Activated naive CD8-positive, alpha-beta T cell treated with anti-CD3 and anti-CD28 coated beads for 36 hours (primary cell): ENCODE results near the gene CBLN2. TPM values are rescaled to one million over a fixed set of nuclear protein-coding genes. Genes with fewer than 3 reads are reported as not detected.
A peak's percentile ranks its signal among the peaks of the same experiment; 100 is the strongest.

ENCODE experiments used
- DNase-seq: peaks from one replicate; pipeline ENCODE4 v3.0.0; 2021
- H3K27ac Mint-ChIP-seq: one replicate; pipeline ENCODE4 v1.8.0; 2022; ENCODE audit warnings: mild to moderate bottlenecking, moderate library complexity, mixed read lengths
- H3K27me3 Mint-ChIP-seq: one replicate; pipeline ENCODE4 v1.8.0; 2022; ENCODE audit warnings: mild to moderate bottlenecking, mixed read lengths
- H3K36me3 Mint-ChIP-seq: one replicate; pipeline ENCODE4 v1.8.0; 2021; ENCODE audit warnings: mild to moderate bottlenecking, mixed read lengths
- H3K4me1 Mint-ChIP-seq: one replicate; pipeline ENCODE4 v1.8.0; 2021; ENCODE audit warnings: mixed read lengths
- H3K4me3 Mint-ChIP-seq: one replicate; pipeline ENCODE4 v1.8.0; 2022; ENCODE audit warnings: mild to moderate bottlenecking, moderate library complexity, mixed read lengths
- H3K9me3 Mint-ChIP-seq: one replicate; pipeline ENCODE4 v1.8.0; 2022; ENCODE audit warnings: mixed read lengths
- total RNA-seq, 2 experiments: library from RNA; stranded (reverse); gene quantifications; one replicate each; pipeline ENCODE4 v1.2.3, GENCODE V29; 2021

CBLN2 gene
- total RNA-seq: not detected

- Mint-ChIP-seq H3K4me1 (peaks cover 13% of the 10 kb centered on the region), H3K9me3 (no peaks in the 10 kb centered on the region), H3K27me3 (peaks cover 51% of the 10 kb centered on the region), H3K27ac (no peak within 1 kb of the TSS), H3K4me3 (peak within 1 kb of the TSS; percentile 45), H3K36me3 (no peaks in the 10 kb centered on the region)
- peak; percentile 68 for DNase-seq
Observed at GRCh38 chr18:72544092-72544886, at the start of gene CBLN2. TSS of gene CBLN2 (minus strand) at chr18:72544342. CDS start at chr18:72542160, 2,182 bp downstream.

- H3K27me3 Mint-ChIP-seq: no peaks in the 10 kb centered on the region
- H3K4me1 Mint-ChIP-seq: no peaks in the 10 kb centered on the region
- H3K9me3 Mint-ChIP-seq: no peaks in the 10 kb centered on the region
- H3K27ac Mint-ChIP-seq: no peak overlapping the region
- no peak overlapping the region for H3K4me3 Mint-ChIP-seq
- no peaks in the 10 kb centered on the region for H3K36me3 Mint-ChIP-seq
- no peak for DNase-seq
Observed at GRCh38 chr18:72588360-72588759, 44.2 kb upstream of the CBLN2 start.

DNA sequence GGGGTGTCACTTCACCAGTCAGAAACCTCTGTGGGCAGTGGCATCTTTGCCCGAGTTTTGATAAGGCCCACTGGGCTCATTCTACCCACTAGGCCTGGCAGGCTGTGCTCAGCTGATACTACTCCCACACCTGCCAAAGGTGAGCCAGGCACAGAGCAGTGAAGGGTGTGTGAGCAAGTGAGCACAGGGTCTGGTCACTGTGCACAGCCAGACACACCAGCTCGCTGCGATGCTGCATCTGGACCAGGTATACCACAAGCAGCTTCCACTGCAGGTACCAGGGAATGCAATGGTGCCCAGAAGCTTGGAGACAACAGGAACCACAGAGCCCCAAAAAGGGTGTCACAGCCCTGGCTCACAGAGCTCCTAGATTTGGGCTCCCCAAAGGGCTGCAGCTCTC lies 40.6 kb upstream of the CBLN2 start:
- DNase-seq: no peak
- no peaks in the 10 kb centered on the region for H3K36me3 Mint-ChIP-seq
- no peaks in the 10 kb centered on the region for H3K27me3 Mint-ChIP-seq
- no peak overlapping the region for H3K4me3 Mint-ChIP-seq
- no peaks in the 10 kb centered on the region for H3K4me1 Mint-ChIP-seq
- H3K9me3 Mint-ChIP-seq: no peaks in the 10 kb centered on the region
- no peak overlapping the region for H3K27ac Mint-ChIP-seq

- H3K27me3 Mint-ChIP-seq: no peaks in the 10 kb centered on the region
- no peak overlapping the region for H3K27ac Mint-ChIP-seq
- H3K4me3 Mint-ChIP-seq: no peak overlapping the region
- no peak for DNase-seq
- no peaks in the 10 kb centered on the region for H3K9me3 Mint-ChIP-seq
- no peaks in the 10 kb centered on the region for H3K4me1 Mint-ChIP-seq
- no peaks in the 10 kb centered on the region for H3K36me3 Mint-ChIP-seq
Observed at GRCh38 chr18:72581976-72582375, 37.8 kb upstream of the CBLN2 start.

- no peaks in the 10 kb centered on the region for H3K36me3 Mint-ChIP-seq
- H3K27ac Mint-ChIP-seq: no peak overlapping the region
- no peaks in the 10 kb centered on the region for H3K9me3 Mint-ChIP-seq
- H3K27me3 Mint-ChIP-seq: no peaks in the 10 kb centered on the region
- DNase-seq: no peak
- H3K4me1 Mint-ChIP-seq: no peaks in the 10 kb centered on the region
- no peak overlapping the region for H3K4me3 Mint-ChIP-seq
Observed at GRCh38 chr18:72572896-72573295, 28.8 kb upstream of the CBLN2 start.

DNA sequence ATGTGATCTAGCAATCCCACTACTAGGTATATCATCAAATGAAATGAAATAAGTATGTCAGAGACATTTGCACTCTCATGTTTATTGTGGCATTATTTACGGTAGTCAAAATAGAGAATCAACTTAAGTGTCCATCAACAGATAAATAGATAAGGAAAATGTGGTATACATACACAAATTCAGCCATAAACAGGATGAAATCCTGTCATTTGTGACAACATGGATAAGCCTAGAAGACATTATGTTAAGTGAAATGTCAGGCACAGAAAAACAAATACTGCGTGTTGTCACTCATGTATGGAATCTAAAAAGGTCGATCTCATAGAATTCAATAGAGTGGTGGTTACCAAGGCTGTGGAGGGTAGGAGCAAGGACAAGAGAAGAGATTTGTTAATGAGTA lies 22.1 kb upstream of the CBLN2 start:
- H3K4me3 Mint-ChIP-seq: no peak overlapping the region
- peaks cover 3% of the 10 kb centered on the region for H3K9me3 Mint-ChIP-seq
- no peaks in the 10 kb centered on the region for H3K4me1 Mint-ChIP-seq
- H3K27ac Mint-ChIP-seq: no peak overlapping the region
- DNase-seq: no peak
- H3K27me3 Mint-ChIP-seq: no peaks in the 10 kb centered on the region
- no peaks in the 10 kb centered on the region for H3K36me3 Mint-ChIP-seq

DNA sequence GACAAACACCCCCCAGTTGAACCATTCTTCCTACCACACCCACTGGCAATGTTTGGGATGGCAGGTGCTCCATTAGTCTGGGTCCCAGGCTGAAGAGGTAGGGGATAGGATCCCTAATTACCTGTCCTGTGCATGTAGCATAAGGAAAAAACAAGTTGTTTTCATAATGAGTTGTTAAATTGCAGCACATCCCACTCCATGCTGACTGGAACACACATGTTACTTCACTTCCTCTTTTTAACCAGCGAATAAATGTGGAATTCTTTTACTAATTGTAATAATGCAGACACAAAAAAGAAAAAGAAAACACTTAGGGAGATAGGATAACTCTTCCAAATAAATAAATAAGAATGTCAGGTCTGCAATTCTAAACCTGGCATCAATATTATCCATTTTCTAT lies 11.8 kb upstream of the CBLN2 start:
- Mint-ChIP-seq H3K4me1 (no peaks in the 10 kb centered on the region), H3K27me3 (peaks cover 11% of the 10 kb centered on the region), H3K36me3 (no peaks in the 10 kb centered on the region), H3K4me3 (no peak overlapping the region), H3K9me3 (no peaks in the 10 kb centered on the region), H3K27ac (no peak overlapping the region)
- DNase-seq: no peak

- H3K4me1 Mint-ChIP-seq: no peaks in the 10 kb centered on the region
- peaks cover 11% of the 10 kb centered on the region for H3K27me3 Mint-ChIP-seq
- H3K36me3 Mint-ChIP-seq: no peaks in the 10 kb centered on the region
- no peak overlapping the region for H3K27ac Mint-ChIP-seq
- no peak for DNase-seq
- H3K4me3 Mint-ChIP-seq: no peak overlapping the region
- H3K9me3 Mint-ChIP-seq: no peaks in the 10 kb centered on the region
Observed at GRCh38 chr18:72555101-72555500, 11.0 kb upstream of the CBLN2 start.

GRCh38 chr18:72543357-72544055 lies 636 bp downstream of the CBLN2 start:
- no peak overlapping the region for H3K27ac Mint-ChIP-seq
- peak overlapping the region; percentile 45 for H3K4me3 Mint-ChIP-seq
- H3K36me3 Mint-ChIP-seq: no peaks in the 10 kb centered on the region
- no peaks in the 10 kb centered on the region for H3K9me3 Mint-ChIP-seq
- DNase-seq: peak; percentile 2
- H3K4me1 Mint-ChIP-seq: peaks cover 13% of the 10 kb centered on the region
- peaks cover 58% of the 10 kb centered on the region for H3K27me3 Mint-ChIP-seq

DNA sequence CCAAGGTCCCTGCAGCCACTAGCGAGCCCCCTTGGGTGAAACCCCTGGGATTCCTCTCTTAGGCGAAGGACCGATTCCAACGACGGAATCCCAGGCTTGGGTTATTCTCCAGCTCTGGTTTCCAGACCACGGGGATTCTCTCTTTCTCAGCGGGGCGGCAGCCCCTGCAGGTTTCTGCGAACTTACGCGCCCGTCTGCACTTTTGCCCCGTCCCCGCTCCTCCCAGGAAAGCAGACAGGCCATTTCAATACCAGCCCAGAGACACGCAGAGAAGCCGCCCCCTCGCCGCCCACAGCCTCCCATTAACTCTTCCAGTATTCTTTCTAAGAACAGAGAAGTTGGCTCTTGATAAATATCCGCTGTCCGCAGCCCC lies 1.2 kb downstream of the CBLN2 start:
- Mint-ChIP-seq H3K4me3 (peak overlapping the region; percentile 45), H3K9me3 (no peaks in the 10 kb centered on the region), H3K4me1 (peaks cover 13% of the 10 kb centered on the region), H3K36me3 (no peaks in the 10 kb centered on the region), H3K27ac (no peak overlapping the region), H3K27me3 (peaks cover 62% of the 10 kb centered on the region)
- DNase-seq: no peak

DNA sequence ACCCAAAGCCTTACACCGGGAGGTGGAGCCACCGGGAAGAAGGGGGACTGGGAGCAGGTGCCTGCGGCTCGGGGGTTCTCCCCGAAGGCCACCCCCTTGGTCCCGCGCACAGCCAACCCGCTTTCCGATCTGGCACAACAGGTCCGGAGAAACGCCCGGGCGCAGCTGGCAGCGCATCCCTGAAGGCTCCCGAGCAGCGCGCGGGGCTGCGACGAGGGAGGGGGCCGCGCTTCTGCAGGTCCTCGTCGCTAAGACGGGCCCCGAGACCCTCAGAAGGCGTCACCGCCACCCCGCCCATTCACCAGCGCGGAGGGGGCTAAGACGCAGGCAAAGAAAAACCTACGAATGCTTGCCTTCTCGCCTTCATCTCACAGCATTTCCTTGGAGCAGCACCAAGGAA lies 1.8 kb downstream of the CBLN2 start:
- Mint-ChIP-seq H3K9me3 (no peaks in the 10 kb centered on the region), H3K36me3 (no peaks in the 10 kb centered on the region), H3K4me1 (peaks cover 13% of the 10 kb centered on the region), H3K27me3 (peaks cover 62% of the 10 kb centered on the region), H3K4me3 (no peak overlapping the region), H3K27ac (no peak overlapping the region)
- DNase-seq: no peak

- Mint-ChIP-seq H3K27me3 (peaks cover 59% of the 10 kb centered on the region), H3K4me1 (peaks cover 13% of the 10 kb centered on the region), H3K36me3 (no peaks in the 10 kb centered on the region), H3K9me3 (no peaks in the 10 kb centered on the region), H3K4me3 (no peak overlapping the region), H3K27ac (no peak overlapping the region)
- DNase-seq: peak; percentile 15
Observed at GRCh38 chr18:72541871-72542332, 2.2 kb downstream of the CBLN2 start.

- DNase-seq: no peak
- peaks cover 13% of the 10 kb centered on the region for H3K4me1 Mint-ChIP-seq
- no peaks in the 10 kb centered on the region for H3K36me3 Mint-ChIP-seq
- no peak overlapping the region for H3K27ac Mint-ChIP-seq
- H3K9me3 Mint-ChIP-seq: no peaks in the 10 kb centered on the region
- peaks cover 51% of the 10 kb centered on the region for H3K27me3 Mint-ChIP-seq
- H3K4me3 Mint-ChIP-seq: no peak overlapping the region
Observed at GRCh38 chr18:72539901-72540300, 4.2 kb downstream of the CBLN2 start.

- no peak for DNase-seq
- Mint-ChIP-seq H3K4me1 (no peaks in the 10 kb centered on the region), H3K27ac (no peak overlapping the region), H3K36me3 (no peaks in the 10 kb centered on the region), H3K27me3 (no peaks in the 10 kb centered on the region), H3K4me3 (no peak overlapping the region), H3K9me3 (no peaks in the 10 kb centered on the region)
Observed at GRCh38 chr18:72530622-72531021, 13.5 kb downstream of the CBLN2 start.

DNA sequence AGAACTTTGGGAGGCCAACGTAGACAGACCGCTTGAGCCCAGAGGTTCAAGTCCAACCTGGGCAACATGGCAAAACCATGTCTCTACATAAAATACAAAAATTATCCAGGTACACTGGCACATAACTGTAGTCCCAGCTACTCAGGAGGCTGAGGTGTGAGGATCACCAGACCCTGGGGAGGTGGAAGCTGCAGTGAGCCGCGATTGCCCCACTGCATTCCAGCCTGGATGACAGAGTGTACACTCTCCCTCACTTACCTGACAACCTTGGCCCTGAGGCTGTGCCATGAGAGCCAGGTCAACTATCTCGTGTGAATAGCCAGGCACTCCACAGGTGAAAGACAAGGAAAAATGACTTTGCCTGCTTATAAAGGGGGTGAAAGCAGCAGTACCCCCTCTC lies 39.3 kb downstream of the CBLN2 start:
- Mint-ChIP-seq H3K4me3 (no peak overlapping the region), H3K27me3 (no peaks in the 10 kb centered on the region), H3K36me3 (no peaks in the 10 kb centered on the region), H3K4me1 (no peaks in the 10 kb centered on the region), H3K27ac (no peak overlapping the region), H3K9me3 (peaks cover 2% of the 10 kb centered on the region)
- DNase-seq: no peak
